GM21717 (cell line): ENCODE measurements around the gene LHX3.
"Not testable (repeated sequence)": the region's sequence is repeated elsewhere in the genome, so short reads cannot be mapped to it uniquely, and the experiment has no call there.

Experiments used
- ATAC-seq: cut with Tn5 transposase; IDR thresholded peaks from one replicate; pipeline ENCODE4 v1.9.1; 2021; ENCODE audit warnings: mild to moderate bottlenecking, moderate library complexity; ENCODE audit not compliant: unreplicated experiment

Gene LHX3

DNA sequence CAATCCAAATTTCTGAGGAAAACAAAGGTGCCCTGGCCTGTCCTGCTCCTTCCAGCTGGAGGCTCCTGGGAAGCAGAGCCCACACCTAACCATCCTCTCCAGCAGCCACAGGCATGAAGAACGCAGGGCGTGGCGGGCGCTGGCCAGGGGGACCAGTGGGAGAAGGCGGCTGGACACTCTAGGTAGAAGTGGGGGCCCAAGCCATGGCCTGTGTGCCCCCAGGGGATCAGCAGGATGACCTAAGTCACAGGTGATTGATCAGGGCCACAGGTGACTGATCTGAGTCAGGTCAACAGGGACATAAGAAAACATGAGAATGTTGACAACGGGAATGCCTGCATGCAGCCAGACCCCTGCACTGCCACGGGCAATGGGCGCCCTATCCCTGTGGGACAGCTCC lies 37.3 kb upstream of the LHX3 start:
- ATAC-seq = no peak

DNA sequence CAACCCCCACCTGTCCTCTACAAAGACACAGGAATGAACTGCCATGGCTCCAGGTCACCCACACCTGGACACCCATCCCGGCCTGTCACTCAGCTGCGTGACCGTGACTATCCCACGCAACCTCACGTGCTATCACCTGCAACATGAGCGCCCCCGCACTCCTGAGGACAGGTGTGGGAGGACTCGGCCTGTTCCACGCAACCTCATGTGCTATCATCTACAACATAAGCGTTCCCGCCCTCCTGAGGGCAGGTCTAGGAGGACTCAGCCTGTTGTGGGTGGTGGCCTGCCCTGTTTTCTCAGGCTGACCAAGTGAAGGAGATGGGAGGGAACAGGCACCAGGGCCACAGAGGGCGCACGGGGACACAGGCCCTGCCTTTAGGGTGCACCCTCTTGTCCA lies 36.6 kb upstream of the LHX3 start:
- ATAC-seq = no peak

DNA sequence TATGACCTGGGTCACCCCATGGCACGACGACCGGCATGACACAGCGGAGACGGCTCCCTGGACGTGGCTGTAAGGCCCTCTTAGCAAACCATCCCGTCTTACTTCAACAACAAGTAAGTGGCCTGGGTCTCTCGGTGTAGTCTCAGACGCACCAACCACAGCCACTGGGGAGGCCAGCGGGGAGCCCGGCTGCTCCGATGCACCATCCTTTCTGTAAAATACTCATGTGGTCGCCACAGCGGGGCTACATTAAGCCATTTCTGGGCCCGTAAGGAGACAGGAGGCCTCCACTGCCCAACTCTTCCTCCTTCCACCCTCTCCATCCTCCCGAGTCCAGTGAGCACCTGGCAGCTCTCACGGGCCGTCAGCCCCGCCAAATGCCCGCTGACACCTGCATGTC lies 36.0 kb upstream of the LHX3 start:
- ATAC-seq = no peak

DNA sequence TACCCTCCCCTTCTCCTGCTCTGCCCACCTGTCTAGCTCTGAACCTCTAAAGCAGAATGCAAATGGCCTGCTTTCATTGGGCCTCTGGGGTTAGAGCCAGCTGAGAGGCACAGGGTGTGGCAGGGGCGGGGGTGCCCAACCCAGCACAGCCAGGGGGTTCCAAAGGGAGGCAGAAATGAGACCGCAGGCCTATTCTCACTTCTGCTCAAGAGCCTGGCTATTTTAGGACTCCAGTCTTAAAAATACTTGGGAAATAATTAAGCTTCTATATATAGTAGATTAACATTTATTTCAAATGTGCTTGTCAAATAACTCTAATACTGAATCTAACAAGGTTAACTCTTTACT lies 35.0 kb upstream of the LHX3 start:
- ATAC-seq = no peak

DNA sequence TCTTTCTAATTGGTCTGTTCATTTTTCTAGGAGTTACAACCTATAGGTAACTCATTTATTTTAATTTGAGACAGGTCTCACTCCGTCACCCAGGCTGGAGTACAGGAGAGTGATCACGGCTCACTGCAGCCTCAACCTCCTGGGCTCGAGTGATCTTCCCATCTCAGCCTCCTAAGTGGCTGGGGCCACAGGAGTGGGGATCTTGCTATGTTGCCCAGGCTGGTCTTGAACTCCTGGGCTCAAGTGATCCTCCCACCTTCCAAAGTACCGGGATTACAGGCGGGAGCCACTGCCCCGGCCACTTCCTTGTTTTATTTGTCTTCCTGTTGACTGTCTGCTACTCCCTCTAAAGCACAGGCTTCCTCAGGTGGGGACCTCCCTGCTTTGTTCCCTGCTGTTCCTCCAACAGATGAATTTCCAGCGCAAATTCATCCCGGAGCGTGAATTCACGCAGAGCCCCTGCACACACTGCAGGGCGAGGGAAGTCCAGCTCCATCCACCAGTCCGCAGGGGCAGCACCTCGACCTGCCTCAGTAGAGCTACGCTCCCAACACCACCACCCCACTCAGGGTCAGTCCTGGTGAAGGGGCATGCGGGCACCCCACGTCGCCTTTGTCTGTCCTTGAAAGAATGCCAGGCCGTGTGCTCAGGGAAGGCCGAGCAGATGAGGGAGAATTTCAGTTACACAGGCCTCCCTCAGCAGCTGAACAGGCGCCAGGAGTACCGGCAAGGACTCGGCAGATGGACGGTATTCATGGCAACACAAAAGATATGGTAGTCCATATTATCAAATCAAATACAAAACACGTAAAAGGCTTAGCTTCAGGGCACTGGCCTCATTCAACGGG lies 34.4 kb upstream of the LHX3 start:
- ATAC-seq = no peak

DNA sequence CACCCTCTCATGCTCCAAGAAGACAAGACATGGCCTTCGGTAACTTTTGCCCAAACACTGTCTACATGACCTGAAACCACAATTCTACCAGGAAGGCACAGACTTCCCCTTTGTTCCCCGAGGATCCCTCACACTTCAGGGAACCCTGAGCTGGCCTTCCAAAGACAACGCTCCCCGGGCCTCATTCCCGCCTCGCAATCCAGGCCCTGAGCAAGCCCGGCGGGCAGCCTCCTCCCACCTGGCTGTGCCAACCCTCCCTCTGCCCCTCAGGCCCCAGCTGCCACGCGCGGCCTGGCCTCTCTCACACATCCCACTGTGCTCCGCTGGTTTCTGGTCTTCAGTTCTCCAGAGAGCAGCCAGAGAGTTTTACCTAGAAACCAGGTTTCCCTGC lies 33.4 kb upstream of the LHX3 start:
- ATAC-seq = no peak

DNA sequence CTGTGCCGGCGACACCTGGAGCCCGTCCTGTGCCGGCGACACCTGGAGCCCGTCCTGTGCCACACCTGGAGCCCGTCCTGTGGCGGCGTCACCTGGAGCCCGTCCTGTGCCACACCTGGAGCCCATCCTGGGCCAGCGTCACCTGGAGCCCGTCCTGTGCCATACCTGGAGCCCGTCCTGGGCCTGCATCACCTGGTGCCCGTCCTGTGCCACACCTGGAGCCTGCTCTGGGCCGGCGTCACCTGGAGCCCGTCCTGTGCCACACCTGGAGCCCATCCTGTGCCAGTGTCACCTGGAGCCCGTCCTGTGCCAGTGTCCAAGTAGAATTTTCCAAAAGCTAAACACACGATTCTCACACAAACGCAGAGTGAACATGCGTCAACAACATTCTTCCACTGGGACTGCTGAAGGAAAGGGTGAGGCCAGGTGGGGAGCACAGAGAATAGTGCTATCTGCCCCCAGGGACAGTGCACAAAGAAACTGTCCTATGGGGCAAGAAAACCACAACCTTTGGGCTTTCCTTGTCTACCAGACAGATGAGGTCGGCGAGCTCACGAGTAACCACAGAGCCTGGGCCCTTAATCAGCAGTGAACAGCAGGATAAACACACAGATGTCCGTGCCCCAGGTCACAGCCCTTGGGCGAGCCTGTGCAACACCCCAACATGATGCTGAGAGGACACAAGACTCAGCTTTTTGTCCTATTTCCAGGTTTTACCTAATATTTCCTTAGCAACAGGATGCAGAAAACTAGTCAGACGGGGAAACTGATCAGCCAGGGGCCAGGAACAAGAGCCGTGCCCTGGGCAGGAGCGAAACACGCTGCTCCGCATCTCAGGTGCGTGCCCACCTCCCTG lies 32.8 kb upstream of the LHX3 start:
- ATAC-seq = no peak

DNA sequence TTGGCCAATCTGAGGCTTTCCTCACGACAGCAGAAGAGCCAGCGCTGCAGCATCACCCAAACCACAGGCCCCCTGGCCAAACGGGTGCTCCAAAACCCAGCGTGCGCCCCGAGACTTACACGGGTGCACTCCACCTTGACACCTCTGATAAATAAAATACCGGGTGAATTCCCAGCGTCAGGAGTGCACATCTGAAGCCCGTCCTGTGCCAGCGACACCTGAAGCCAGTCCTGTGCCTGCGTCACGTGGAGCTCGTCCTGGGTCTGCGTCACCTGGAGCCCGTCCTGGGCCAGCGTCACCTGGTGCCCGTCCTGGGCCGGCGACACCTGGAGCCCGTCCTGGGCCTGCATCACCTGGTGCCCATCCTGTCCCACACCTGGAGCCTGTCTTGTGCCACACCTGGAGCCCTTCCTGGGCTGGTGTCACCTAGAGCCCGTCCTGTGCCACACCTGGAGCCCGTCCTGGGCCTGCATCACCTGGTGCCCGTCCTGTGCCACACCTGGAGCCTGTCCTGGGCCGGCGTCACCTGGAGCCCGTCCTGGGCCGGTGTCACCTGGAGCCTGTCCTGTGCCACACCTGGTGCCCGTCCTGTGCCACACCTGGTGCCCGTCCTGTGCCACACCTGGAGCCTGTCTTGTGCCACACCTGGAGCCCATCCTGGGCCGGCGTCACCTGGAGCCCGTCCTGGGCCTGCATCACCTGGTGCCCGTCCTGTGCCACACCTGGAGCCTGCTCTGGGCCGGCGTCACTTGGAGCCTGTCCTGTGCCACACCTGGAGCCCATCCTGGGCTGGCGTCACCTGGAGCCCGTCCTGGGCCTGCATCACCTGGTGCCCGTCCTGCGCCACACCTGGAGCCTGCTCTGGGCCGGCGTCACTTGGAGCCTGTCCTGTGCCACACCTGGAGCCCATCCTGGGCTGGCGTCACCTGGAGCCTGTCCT lies 31.8 kb upstream of the LHX3 start:
- not testable (repeated sequence) for ATAC-seq

DNA sequence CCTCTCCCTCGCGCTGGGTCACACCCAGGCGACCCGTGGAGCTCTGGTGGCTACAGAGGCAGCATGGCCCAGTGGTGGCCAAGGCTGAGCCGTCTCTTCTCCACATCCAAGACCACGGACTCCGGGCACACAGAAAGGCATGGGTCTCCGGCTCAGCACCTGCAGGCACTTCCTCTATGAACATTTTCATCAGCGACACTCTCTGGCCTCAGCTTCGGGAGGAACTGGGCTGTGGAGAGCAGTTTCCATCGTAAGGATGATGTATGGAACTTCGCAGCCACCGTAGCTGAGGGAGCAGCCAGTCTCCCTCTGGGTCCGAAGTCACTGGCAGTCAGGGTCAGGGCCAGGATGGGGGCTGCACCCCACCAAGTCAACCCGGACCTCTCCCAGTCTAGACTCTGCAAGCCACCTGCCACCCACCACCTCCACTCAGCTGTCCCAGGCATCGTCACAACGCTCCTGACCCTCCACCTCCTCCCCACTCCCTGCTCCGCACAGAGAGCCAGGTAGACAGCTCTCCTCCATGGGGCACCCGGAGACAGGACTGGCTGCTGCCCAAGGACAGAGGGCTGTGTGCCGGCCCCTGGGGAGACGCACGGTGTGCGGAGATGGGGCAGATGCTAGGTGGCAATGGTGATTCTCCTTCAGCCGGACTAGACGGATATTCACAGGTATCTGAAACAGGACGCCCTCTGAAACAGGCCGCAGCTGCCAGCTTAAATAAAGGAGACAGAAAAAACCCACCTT lies 31.0 kb upstream of the LHX3 start:
- no peak for ATAC-seq

DNA sequence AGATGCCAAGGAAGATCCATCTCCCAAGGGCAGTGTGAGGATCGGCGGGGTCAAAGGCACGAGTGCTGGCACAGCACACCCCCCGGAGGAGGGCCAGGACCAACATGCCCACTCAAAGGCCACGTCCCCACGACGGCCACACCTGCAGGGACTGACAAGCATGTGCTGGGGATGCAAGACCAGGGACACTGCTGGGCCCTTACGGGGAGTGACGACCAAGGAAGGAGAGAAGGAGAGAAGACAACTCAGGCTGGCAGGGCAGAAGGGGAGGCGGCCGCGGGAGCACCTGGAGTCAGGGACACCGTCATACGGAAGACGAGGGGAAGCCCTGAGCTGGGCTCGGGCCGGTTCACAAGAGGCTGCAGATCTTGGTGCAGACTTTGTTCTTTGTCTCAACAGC lies 30.2 kb upstream of the LHX3 start:
- ATAC-seq = no peak

DNA sequence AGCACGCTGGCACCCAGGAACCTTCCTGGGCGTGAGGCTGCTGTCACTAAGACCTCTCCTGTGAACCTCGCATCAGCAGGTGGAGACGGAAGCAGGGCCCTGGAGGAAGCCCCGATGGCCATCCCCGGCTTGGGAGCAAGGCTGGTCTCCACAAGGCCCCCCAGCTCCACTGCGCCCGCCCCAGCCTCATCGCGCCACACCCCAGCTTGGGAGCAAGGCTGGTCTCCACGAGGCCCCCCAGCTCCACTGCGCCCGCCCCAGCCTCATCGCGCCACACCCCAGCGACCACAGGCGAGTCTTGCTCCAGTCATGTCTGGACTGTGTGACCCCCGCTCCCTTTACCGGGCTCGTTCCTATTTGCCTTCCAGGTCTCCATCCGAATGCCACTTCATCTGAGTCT lies 29.7 kb upstream of the LHX3 start:
- ATAC-seq = no peak

DNA sequence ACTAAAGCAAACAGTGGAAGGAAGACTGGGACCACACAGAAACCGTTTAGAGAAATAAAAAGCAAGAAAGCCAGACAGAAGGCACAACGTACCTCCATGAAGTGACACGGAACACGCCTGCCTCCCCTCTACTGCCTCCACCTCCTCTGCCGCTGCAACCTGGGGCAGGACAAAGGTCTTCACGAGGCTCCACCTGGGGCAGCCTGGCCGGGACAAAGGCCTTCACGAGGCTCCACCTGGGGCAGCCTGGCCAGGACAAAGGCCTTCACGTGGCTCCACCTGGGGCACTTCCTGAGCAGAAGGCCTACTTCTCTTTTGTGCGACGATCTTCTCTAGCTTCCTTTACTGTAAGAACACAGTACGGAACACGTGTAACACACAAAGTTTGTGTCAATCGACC lies 28.9 kb upstream of the LHX3 start:
- ATAC-seq = no peak

DNA sequence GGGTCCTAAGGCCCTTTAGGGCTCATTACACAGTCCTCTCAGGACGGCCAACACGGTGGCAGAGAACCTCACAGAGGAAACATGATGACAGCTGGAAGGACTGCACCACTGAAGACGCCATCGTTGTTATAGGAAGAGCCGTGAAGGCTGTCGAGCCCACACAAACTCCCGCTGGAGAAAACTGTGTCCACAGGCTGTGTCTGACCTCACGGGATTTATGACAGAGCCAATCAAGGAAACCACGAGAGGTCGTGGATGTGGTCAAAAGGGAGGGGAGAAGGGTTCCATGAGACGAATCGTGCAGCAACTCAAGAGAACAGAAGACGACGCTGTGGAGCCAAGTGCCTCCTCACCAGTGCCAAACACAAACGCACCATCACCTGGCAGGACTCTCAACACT lies 28.5 kb upstream of the LHX3 start:
- no peak for ATAC-seq

DNA sequence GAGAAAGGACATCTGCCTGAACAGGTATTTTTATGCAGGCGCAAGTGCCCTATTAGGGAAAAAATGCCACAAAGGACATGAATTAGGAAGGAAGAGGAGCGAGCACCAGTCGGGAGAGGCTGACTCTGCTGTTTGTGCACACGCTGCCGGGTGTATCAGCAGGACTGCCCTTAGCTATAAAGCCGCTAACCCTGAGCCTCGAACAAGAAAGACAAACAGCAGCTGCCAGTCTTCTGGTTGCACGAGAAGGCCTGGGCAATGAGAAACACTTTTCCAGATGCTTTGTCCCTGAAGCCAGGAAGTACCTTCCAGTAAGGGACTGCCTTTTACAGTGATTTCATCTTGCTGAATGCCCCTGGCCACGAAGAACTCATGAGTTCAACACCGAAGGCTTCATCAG lies 28.0 kb upstream of the LHX3 start:
- no peak for ATAC-seq

DNA sequence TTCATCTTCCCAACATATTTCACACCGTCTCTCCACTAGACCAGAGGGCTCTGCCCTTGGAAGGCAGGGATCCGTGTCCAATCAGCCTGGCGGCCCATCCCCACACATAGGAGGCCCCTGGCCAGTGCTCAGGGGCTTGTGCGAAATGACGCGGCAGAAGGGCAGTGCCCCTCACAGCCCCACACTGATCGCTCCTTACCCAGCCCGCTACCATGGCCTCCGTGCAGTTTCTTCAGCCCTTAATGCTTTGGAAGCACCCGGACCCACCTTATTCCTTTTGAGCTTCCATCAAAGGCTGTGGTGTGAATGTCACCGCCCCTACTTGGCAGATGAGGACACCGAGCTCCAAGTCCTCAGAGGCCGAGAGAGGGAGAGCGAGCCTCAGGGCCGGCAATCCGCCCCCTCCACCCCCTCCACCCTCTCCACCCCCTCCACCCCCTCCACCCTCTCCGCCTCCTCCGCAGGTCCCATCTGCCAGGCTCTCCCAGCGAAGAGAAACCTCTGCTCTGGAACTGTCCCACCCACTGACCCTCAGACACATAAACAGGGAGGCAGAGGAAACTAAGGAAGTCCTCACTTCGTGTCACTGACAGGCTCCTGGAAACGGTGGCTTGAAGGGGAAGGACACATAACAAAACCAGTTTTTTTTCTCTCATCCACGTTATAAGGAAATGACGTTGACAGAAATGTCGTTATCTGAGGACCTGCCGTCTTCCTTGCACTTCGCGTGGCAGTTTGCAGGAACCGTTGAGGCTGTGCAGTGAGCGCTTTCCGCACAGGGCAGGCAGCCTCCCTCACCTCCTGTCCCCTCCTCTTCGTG lies 26.8 kb upstream of the LHX3 start:
- ATAC-seq = no peak

DNA sequence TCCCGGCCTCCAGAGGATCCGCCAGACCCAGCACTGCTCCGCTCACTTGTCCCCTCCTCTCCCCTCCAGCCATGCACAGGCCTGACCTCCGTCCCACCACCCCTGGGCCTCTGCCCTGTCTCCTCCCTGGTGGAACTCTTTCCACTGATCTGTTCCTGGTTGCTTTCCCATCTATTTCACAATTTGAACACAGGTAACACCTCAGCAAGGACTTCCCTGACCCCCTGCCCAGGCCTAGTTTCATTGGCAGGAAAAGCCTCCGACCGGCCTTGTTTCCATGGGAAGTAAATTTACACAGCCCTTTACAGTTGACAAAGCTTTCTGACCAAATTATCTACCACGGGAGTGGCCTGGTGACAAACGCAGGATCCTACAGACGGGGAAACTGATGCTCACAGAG lies 25.8 kb upstream of the LHX3 start:
- no peak for ATAC-seq

DNA sequence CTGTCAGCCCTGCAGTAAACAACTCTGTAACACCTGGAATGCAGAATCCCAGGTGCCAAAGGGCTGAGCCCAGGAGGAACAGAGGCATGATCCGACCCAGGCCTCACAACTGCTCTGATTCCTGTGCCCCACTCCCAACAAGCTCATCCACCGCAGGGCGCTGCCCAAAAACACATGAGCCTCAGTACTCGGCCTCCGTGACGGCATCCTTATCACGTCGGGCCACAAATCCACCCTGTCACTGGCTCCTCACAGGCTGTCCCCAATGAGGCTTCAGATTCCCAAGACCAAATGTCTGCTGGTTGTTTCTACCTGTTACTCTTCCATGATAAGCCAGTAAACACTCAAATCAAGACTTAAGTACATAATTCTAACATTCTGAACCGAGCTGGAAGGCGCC lies 25.4 kb upstream of the LHX3 start:
- ATAC-seq = no peak

DNA sequence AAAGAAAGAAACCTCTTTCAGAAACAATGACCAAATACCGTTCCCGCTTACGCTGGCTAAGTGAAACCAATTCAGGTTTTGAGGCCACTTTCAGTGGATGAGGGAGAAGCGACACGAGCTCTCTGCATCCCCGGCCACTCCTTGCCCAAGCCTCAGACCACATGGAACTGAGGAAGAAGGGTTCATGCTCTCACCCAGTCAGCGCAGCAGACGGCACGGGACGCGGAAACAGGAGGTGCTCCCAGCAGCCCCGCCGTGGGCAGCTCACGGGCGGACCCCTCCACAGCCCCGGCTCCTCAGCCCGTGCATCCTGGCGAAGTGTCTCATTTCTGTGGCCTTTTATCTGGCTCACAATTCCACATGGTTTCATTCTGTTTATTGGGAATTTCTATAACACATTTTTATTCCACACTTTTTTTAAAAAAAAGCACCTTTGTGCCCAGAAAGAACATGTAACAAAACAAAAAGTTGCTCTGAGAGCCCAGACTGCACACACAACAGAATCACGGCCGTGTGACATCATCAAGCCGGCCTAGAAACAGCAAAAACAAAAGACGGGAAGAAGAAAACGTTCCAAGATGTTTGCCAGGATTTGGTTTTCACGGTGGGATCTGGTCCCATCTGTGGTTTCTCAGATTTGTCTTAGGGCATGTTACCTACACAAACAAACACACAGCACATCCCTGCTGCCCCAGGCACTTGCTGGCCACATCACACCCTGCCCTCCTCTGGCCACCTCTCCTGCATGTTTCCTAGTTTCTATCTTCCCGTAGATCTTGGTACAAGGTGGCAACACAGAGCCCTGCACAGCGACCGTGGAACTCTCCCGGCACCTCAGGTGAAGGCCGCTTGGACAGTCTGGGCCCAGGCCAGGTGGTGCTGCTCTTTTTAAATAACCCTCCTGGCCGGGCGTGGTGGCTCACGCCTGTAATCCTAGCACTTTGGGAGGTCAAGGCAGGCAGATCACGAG lies 24.5 kb upstream of the LHX3 start:
- ATAC-seq = no peak
